ENCODE data around the gene CATSPERD. TPM values are rescaled to one million over a fixed set of nuclear protein-coding genes. Genes with fewer than 3 reads are reported as not detected.

Gene CATSPERD
- total and polyA plus RNA-seq, 2 of the 4 experiments (the other 2 are of a cell fraction), result not detected

GRCh38 chr19:5782322-5782721, 61.9 kb downstream of the CATSPERD start:
- no peak for DNase-seq
- H3K9me1 ChIP-seq (ENCODE audit: insufficient read depth, low read length), result no peaks in the 10 kb centered on the region
- WGBS, 2 experiments (ENCODE audit: extremely low coverage in 2 of 2, insufficient read length in 1 of 2), result 92% methylated on average over 2 of the region's 9 CpGs; no CpG with 5 or more reads in 1 of the 2 experiments
- in situ Hi-C loops (cut with MboI; ENCODE audit: low sequenced_read_pairs) (no loop called here), dilution Hi-C loops (cut with HindIII; ENCODE audit: low sequenced_read_pairs, unreplicated experiment) (no loop called here), intact Hi-C loops (cut with micrococcal nuclease) (no loop called here)
- no peak for TF ChIP-seq MAZ (IDR thresholded peaks at IDR 0.05; ENCODE audit: borderline replicate concordance, low read depth, low read length)
- no peak for TF ChIP-seq CTCF (conservative IDR thresholded peaks at IDR 0.05; ENCODE audit: low read depth, low read length)
- no peak for TF ChIP-seq MAFK (IDR thresholded peaks at IDR 0.05; ENCODE audit: low read depth, low read length)
- no peak for TF ChIP-seq FOS (IDR thresholded peaks at IDR 0.05; ENCODE audit: low read depth, low read length)
- no peak for TF ChIP-seq RAD21 (IDR thresholded peaks at IDR 0.05; ENCODE audit: low read length)
- TF ChIP-seq CHD1 (IDR thresholded peaks at IDR 0.05; ENCODE audit: low read depth, low read length), result no peak
- TF ChIP-seq NFE2L2 (IDR thresholded peaks at IDR 0.05; ENCODE audit: low read depth, low read length), result no peak
- no peak for TF ChIP-seq MXI1 (IDR thresholded peaks at IDR 0.05; ENCODE audit: borderline replicate concordance, low read depth, low read length)
- TF ChIP-seq CEBPB (IDR thresholded peaks at IDR 0.05; ENCODE audit: low read depth, low read length), result no peak
- TF ChIP-seq POLR2A (IDR thresholded peaks at IDR 0.05; ENCODE audit: low read depth, low read length), result no peak
- no peak for TF ChIP-seq USF2 (IDR thresholded peaks at IDR 0.05; ENCODE audit: low read depth, low read length)
- TF ChIP-seq RCOR1 (IDR thresholded peaks at IDR 0.05; ENCODE audit: insufficient replicate concordance, low read length), result no peak
- no peak overlapping the region for H3K18ac ChIP-seq (ENCODE audit: low read depth, low read length)
- no peak overlapping the region for H3K4ac ChIP-seq (ENCODE audit: low read depth, low read length)
- H2AK9ac ChIP-seq (replicated peaks; ENCODE audit: low read depth, low read length, poor library complexity), result no peak overlapping the region
- no peak overlapping the region for H3K14ac ChIP-seq (replicated peaks; ENCODE audit: low read depth, low read length)
- no peak overlapping the region for H2BK5ac ChIP-seq (ENCODE audit: low read depth, low read length, poor library complexity, severe bottlenecking)
- no peak overlapping the region for H4K8ac ChIP-seq (ENCODE audit: low read depth in 2 of 2, low read length in 2 of 2)
- no peaks in the 10 kb centered on the region for H3K4me1 ChIP-seq (ENCODE audit: control insufficient read depth, insufficient read depth, low read length)
- H3K79me1 ChIP-seq (ENCODE audit: low read depth in 1 of 2, low read length in 2 of 2), result no peaks in the 10 kb centered on the region
- ATAC-seq (ENCODE audit: low read depth), result no peak
- no peak overlapping the region for H3K4me2 ChIP-seq (ENCODE audit: low read depth, low read length)
- no peak overlapping the region for H3K9ac ChIP-seq (ENCODE audit: low read depth, low read length)
- no TSS peak for BruUV-seq (replicated peaks)
- no peaks in the 10 kb centered on the region for H3K27me3 ChIP-seq (ENCODE audit: control insufficient read depth, insufficient read depth, low read length)
- H3K56ac ChIP-seq (ENCODE audit: extremely low read depth, insufficient read depth, low read length), result no peak overlapping the region
- H2AFZ ChIP-seq (replicated peaks; ENCODE audit: low read length, poor library complexity), result no peak overlapping the region
- no peaks in the 10 kb centered on the region for H4K20me1 ChIP-seq (ENCODE audit: insufficient read depth, low read length)
- H3K4me3 ChIP-seq (ENCODE audit: insufficient read depth, low read depth, low read length), result no peak overlapping the region
- POLR2A ChIA-PET (ENCODE audit: unreplicated experiment), result no interaction called here
- H2BK20ac ChIP-seq (ENCODE audit: low read depth, low read length), result no peak overlapping the region
- H4K5ac ChIP-seq (ENCODE audit: low read depth, low read length), result no peak overlapping the region
- no peak overlapping the region for H3K27ac ChIP-seq (ENCODE audit: insufficient read depth, low read length)
- CTCF ChIA-PET, result no interaction called here
- H3K9me3 ChIP-seq (ENCODE audit: control insufficient read depth, insufficient read depth, low read length), result no peaks in the 10 kb centered on the region
- no peak overlapping the region for H4K91ac ChIP-seq (ENCODE audit: insufficient read depth, low read depth, low read length)
- no peak overlapping the region for H2AK5ac ChIP-seq (ENCODE audit: low read depth, low read length)
- H3K23ac ChIP-seq (ENCODE audit: low read depth, low read length), result no peak overlapping the region
- H2BK15ac ChIP-seq (ENCODE audit: low read depth, low read length), result no peak overlapping the region
- no peak overlapping the region for H2BK120ac ChIP-seq (ENCODE audit: low read depth, low read length)
- peaks cover 26% of the 10 kb centered on the region for H3K36me3 ChIP-seq (ENCODE audit: control insufficient read depth, insufficient read depth, low read length)
